NB4 (cell line): ENCODE data around the gene JMJD1C.

Experiments
- POLR2A ChIP-seq: IDR thresholded peaks from 2 replicates; pipeline ENCODE4 v1.6.1; 2011; ENCODE audit warnings: mild to moderate bottlenecking; ENCODE audit not compliant: insufficient read length; ENCODE audit errors: extremely low read depth
- TF ChIP-seq, protein P1 (sequence below): IDR thresholded peaks from one replicate; pipeline ENCODE4 v1.5.1; 2012; ENCODE audit warnings: low read depth, low read length
- TF ChIP-seq, protein P2 (sequence below): IDR thresholded peaks from 2 replicates; pipeline ENCODE4 v1.6.1; 2011; ENCODE audit warnings: low read depth, low read length

DNA sequence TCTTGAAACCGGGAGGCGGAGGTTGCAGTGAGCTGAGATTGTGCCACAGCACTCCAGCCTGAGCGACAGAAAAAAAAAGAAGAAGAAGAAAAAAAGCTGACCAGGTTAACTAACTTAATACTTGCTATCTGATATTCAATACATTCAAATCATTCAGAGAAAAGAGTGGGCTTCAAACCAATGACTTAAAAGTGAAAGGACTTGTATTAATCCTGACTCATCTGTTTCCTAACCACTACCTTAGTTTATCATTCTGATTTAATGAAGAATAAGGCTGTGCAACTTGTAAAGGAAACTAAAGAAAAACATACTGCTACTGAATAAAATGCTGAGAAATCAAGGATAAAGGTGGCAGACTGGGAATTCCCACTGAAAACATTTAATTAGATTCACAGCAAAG lies 204.3 kb downstream of the JMJD1C start:
- TF ChIP-seq, protein P1, sequence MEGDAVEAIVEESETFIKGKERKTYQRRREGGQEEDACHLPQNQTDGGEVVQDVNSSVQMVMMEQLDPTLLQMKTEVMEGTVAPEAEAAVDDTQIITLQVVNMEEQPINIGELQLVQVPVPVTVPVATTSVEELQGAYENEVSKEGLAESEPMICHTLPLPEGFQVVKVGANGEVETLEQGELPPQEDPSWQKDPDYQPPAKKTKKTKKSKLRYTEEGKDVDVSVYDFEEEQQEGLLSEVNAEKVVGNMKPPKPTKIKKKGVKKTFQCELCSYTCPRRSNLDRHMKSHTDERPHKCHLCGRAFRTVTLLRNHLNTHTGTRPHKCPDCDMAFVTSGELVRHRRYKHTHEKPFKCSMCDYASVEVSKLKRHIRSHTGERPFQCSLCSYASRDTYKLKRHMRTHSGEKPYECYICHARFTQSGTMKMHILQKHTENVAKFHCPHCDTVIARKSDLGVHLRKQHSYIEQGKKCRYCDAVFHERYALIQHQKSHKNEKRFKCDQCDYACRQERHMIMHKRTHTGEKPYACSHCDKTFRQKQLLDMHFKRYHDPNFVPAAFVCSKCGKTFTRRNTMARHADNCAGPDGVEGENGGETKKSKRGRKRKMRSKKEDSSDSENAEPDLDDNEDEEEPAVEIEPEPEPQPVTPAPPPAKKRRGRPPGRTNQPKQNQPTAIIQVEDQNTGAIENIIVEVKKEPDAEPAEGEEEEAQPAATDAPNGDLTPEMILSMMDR: no peak
- TF ChIP-seq POLR2A: no peak
- TF ChIP-seq, protein P2, sequence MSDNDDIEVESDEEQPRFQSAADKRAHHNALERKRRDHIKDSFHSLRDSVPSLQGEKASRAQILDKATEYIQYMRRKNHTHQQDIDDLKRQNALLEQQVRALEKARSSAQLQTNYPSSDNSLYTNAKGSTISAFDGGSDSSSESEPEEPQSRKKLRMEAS: no peak
